IPS-15b (cell line): ENCODE data around the gene ANXA2.

ENCODE experiments used
- H3K27me3 ChIP-seq: one replicate; pipeline ENCODE4 v1.6.1; 2013; ENCODE audit warnings: low read length; ENCODE audit not compliant: control insufficient read depth, insufficient read depth
- H3K36me3 ChIP-seq: one replicate; pipeline ENCODE4 v1.6.1; 2013; ENCODE audit warnings: low read length; ENCODE audit not compliant: control insufficient read depth, insufficient read depth
- H3K4me1 ChIP-seq: one replicate; pipeline ENCODE4 v1.6.1; 2013; ENCODE audit warnings: mild to moderate bottlenecking, low read length; ENCODE audit not compliant: control insufficient read depth, insufficient read depth
- H3K4me3 ChIP-seq: one replicate; pipeline ENCODE4 v1.5.1; 2013; ENCODE audit warnings: low read depth, low read length
- H3K9ac ChIP-seq: one replicate; pipeline ENCODE4 v1.6.1; 2013; ENCODE audit warnings: low read depth, mild to moderate bottlenecking, low read length
- H3K9me3 ChIP-seq: one replicate; pipeline ENCODE4 v1.6.1; 2013; ENCODE audit warnings: mild to moderate bottlenecking, low read length; ENCODE audit not compliant: control insufficient read depth, insufficient read depth

ANXA2 gene

DNA sequence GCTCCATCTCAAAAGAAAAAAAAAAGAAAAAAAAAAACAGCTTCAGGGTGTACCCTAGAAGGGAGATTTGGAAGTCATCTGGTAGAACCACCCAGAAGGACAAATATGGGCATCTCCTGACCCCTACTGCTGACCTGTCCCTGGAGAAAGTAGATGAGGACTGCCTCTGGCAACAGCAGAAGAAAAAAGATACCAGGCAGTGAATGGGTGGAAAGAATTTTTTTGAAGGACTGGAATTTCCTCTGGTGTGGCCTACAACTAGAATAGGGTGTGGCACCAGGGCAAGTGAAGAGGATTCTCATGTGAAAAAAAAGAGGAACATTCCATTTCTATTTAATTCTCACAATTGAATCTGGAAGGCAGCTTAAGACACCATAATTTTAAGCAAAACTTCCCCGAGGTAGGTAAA lies 3.1 kb downstream of the ANXA2 start:
- Histone ChIP-seq H3K9me3 (no peaks in the 10 kb centered on the region), H3K9ac (no peak overlapping the region), H3K27me3 (peaks cover 10% of the 10 kb centered on the region), H3K4me3 (no peak overlapping the region), H3K36me3 (no peaks in the 10 kb centered on the region), H3K4me1 (peaks cover 41% of the 10 kb centered on the region)

- peaks cover 36% of the 10 kb centered on the region for H3K4me1 ChIP-seq
- H3K36me3 ChIP-seq, result no peaks in the 10 kb centered on the region
- H3K9ac ChIP-seq, result no peak overlapping the region
- no peaks in the 10 kb centered on the region for H3K9me3 ChIP-seq
- H3K4me3 ChIP-seq, result no peak overlapping the region
- peaks cover 2% of the 10 kb centered on the region for H3K27me3 ChIP-seq
Observed at GRCh38 chr15:60392986-60393790, 4.6 kb downstream of the ANXA2 start.

GRCh38 chr15:60392601-60392985 lies 5.2 kb downstream of the ANXA2 start:
- H3K27me3 ChIP-seq, result peaks cover 2% of the 10 kb centered on the region
- H3K9ac ChIP-seq, result no peak overlapping the region
- H3K4me3 ChIP-seq, result no peak overlapping the region
- peaks cover 36% of the 10 kb centered on the region for H3K4me1 ChIP-seq
- no peaks in the 10 kb centered on the region for H3K9me3 ChIP-seq
- no peaks in the 10 kb centered on the region for H3K36me3 ChIP-seq

GRCh38 chr15:60391722-60392315 lies 6.0 kb downstream of the ANXA2 start:
- Histone ChIP-seq H3K9ac (no peak overlapping the region), H3K36me3 (no peaks in the 10 kb centered on the region), H3K4me3 (no peak overlapping the region), H3K4me1 (peaks cover 35% of the 10 kb centered on the region), H3K27me3 (peaks cover 2% of the 10 kb centered on the region), H3K9me3 (no peaks in the 10 kb centered on the region)

- H3K4me3 ChIP-seq, result no peak overlapping the region
- peaks cover 27% of the 10 kb centered on the region for H3K4me1 ChIP-seq
- H3K27me3 ChIP-seq, result no peaks in the 10 kb centered on the region
- H3K9ac ChIP-seq, result no peak overlapping the region
- no peaks in the 10 kb centered on the region for H3K36me3 ChIP-seq
- no peaks in the 10 kb centered on the region for H3K9me3 ChIP-seq
Observed at GRCh38 chr15:60390871-60391501, 6.8 kb downstream of the ANXA2 start.

- no peaks in the 10 kb centered on the region for H3K36me3 ChIP-seq
- no peaks in the 10 kb centered on the region for H3K9me3 ChIP-seq
- H3K9ac ChIP-seq, result no peak overlapping the region
- H3K4me1 ChIP-seq, result peaks cover 20% of the 10 kb centered on the region
- no peak overlapping the region for H3K4me3 ChIP-seq
- H3K27me3 ChIP-seq, result no peaks in the 10 kb centered on the region
Observed at GRCh38 chr15:60390231-60390630, 7.6 kb downstream of the ANXA2 start.

DNA sequence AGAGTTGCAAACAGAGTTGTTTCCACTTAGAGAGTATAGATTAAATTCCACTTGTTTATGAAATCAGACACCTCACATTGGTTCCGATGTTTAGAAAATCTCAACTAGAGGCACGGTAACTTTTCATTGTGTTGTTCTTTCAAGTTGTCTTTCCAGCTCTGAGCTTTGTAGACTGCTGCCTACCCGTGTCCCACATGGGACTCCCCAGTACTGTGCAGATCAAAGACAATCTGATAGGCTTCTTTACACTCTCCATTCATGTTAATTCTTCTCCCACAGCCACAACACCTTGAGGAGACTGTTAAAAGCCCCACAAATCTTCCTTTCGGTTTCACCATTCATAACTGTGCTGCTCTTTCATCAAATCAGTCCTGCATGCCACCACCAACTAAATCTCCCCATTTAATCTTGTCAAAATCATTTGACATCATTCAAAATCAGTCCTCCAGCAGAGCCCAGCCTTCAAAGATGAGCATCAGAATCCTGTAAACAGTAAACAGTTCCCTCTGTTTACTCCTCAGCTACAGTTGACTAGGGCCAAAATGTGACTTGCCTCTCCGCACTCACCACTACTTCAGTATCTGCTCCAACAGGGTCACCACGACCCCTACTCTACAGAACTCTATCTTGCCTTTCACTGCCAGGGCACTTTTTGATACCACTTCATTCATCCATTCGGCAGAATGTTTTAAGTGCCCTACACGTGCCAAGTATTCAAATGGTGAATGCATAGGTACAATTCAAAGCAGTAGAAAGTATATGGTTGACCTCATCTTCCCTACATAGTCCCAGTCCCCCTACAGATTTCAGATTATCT lies 8.3 kb downstream of the ANXA2 start:
- H3K4me3 ChIP-seq, result no peak overlapping the region
- peaks cover 17% of the 10 kb centered on the region for H3K4me1 ChIP-seq
- H3K9ac ChIP-seq, result no peak overlapping the region
- H3K36me3 ChIP-seq, result no peaks in the 10 kb centered on the region
- H3K9me3 ChIP-seq, result no peaks in the 10 kb centered on the region
- no peaks in the 10 kb centered on the region for H3K27me3 ChIP-seq

GRCh38 chr15:60387321-60387720 lies 10.5 kb downstream of the ANXA2 start:
- no peak overlapping the region for H3K9ac ChIP-seq
- peaks cover 17% of the 10 kb centered on the region for H3K4me1 ChIP-seq
- H3K4me3 ChIP-seq, result no peak overlapping the region
- no peaks in the 10 kb centered on the region for H3K36me3 ChIP-seq
- no peaks in the 10 kb centered on the region for H3K27me3 ChIP-seq
- H3K9me3 ChIP-seq, result no peaks in the 10 kb centered on the region

GRCh38 chr15:60386615-60387014 lies 11.2 kb downstream of the ANXA2 start:
- H3K27me3 ChIP-seq, result no peaks in the 10 kb centered on the region
- no peak overlapping the region for H3K9ac ChIP-seq
- H3K4me3 ChIP-seq, result no peak overlapping the region
- peaks cover 11% of the 10 kb centered on the region for H3K4me1 ChIP-seq
- H3K9me3 ChIP-seq, result no peaks in the 10 kb centered on the region
- H3K36me3 ChIP-seq, result no peaks in the 10 kb centered on the region

DNA sequence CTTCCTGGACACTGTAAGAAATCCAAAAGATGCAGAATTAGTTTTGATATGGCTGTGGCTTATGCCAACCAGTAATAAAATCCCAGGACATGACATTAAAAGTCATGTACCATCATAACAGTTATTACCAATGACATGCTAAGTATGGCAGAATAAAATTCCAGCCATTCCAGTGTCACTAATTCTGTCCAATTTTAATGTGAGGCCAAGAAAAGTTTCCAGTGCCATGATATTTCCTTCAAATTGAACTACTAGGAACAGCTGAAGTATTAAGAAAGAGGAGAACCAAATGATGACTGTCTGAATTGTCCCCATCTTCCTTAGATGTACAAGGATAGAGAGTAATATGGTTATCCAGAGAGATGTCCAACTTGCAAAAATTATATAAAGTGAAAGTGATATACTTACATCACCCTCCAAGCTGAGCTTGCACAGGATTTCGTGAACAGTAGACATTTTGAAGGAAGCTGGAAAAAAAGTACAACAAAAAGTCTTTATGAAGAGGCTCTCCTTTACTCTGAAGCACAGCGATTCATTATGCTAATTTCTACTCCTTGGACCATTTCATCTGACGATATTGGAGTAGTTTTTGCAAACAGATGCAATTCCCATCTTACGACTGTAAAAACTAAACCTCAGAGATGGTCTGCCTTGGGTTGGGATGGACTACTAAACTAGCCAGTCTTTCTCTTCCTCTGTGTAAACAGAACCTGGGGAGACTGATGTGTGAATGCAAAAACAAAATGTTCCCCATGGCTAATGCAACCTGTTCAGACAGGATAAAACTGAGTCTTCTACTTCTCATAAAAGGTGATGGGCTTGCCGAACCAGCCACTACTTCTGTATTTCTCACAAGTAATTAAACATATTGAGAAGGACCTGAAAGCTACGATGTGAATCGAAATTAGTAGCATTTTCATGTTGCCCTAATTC lies 11.9 kb downstream of the ANXA2 start:
- Histone ChIP-seq H3K4me3 (no peak overlapping the region), H3K27me3 (no peaks in the 10 kb centered on the region), H3K36me3 (no peaks in the 10 kb centered on the region), H3K4me1 (peaks cover 5% of the 10 kb centered on the region), H3K9ac (no peak overlapping the region), H3K9me3 (no peaks in the 10 kb centered on the region)
